SK-N-SH treated with all-trans-retinoic acid at 6 μM for 48 hours (cell line): Measurements from ENCODE around the gene HS3ST3A1.
A peak's percentile ranks its signal among the peaks of the same experiment; 100 is the strongest.

Experiments used
- ATAC-seq: fragments of 200-7000 bp; cut with Tn5 transposase; 3 replicates; pipeline ENCODE4 v1.9.1; 2020; ENCODE audit warnings: mild to moderate bottlenecking, moderate library complexity
- ARNTL ChIP-seq: fragments of 450-650 bp; formaldehyde crosslinking; IDR thresholded peaks from 2 replicates; pipeline ENCODE4 v1.5.0; 2020; ENCODE audit warnings: low read depth, mild to moderate bottlenecking, moderate library complexity, borderline replicate concordance
- BACH2 ChIP-seq: fragments of 250-450 bp; sonication (Bioruptor Pico); IDR thresholded peaks from 2 replicates; pipeline ENCODE4 v1.9.0; 2021; ENCODE audit warnings: mild to moderate bottlenecking, borderline replicate concordance
- CSDC2 ChIP-seq: fragments of 250-450 bp; sonication (Bioruptor Pico); IDR thresholded peaks from 2 replicates; pipeline ENCODE4 v1.5.0; 2020; ENCODE audit warnings: mild to moderate bottlenecking, moderate library complexity
- ESRRG ChIP-seq: fragments of 250-450 bp; sonication (Bioruptor Pico); IDR thresholded peaks from 2 replicates; pipeline ENCODE4 v1.6.1; 2021; ENCODE audit warnings: mild to moderate bottlenecking
- GLIS3 ChIP-seq: fragments of 250-450 bp; sonication (Bioruptor Pico); IDR thresholded peaks from 2 replicates; pipeline ENCODE4 v1.5.0; 2020; ENCODE audit warnings: mild to moderate bottlenecking, moderate library complexity
- ISL1 ChIP-seq: fragments of 250-450 bp; sonication (Bioruptor Pico); IDR thresholded peaks from 2 replicates; pipeline ENCODE4 v2.1.2; 2022; ENCODE audit warnings: mild to moderate bottlenecking, moderate library complexity
- OSR1 ChIP-seq: fragments of 250-450 bp; sonication (Bioruptor Pico); IDR thresholded peaks from 2 replicates; pipeline ENCODE4 v1.8.0; 2022; ENCODE audit warnings: moderate library complexity, mild to moderate bottlenecking, inconsistent platforms
- PPARA ChIP-seq: fragments of 250-450 bp; sonication (Bioruptor Pico); IDR thresholded peaks from 2 replicates; pipeline ENCODE4 v1.5.0; 2020; ENCODE audit warnings: mild to moderate bottlenecking, borderline replicate concordance
- SNAI2 ChIP-seq: fragments of 250-450 bp; sonication (Bioruptor Pico); IDR thresholded peaks from 2 replicates; pipeline ENCODE4 v1.5.0; 2020; ENCODE audit warnings: mild to moderate bottlenecking, moderate library complexity
- TCF4 ChIP-seq: fragments of 250-450 bp; sonication (Bioruptor Pico); IDR thresholded peaks from 2 replicates; pipeline ENCODE4 v1.8.0; 2021; ENCODE audit warnings: mild to moderate bottlenecking, moderate library complexity, borderline replicate concordance
- TOX ChIP-seq: fragments of 250-450 bp; sonication (Bioruptor Pico); IDR thresholded peaks from 2 replicates; pipeline ENCODE4 v1.8.0; 2021; ENCODE audit warnings: mild to moderate bottlenecking, moderate library complexity, borderline replicate concordance
- ZC3H10 ChIP-seq: fragments of 250-450 bp; sonication (Bioruptor Pico); IDR thresholded peaks from 2 replicates; pipeline ENCODE4 v1.5.1; 2021; ENCODE audit warnings: mild to moderate bottlenecking, moderate library complexity
- ZFP3 ChIP-seq: fragments of 250-450 bp; sonication (Bioruptor Pico); IDR thresholded peaks from 2 replicates; pipeline ENCODE4 v1.5.0; 2020; ENCODE audit warnings: mild to moderate bottlenecking, moderate library complexity
- ZFP30 ChIP-seq: fragments of 450-650 bp; formaldehyde crosslinking; IDR thresholded peaks from 2 replicates; pipeline ENCODE4 v1.5.0; 2022; ENCODE audit warnings: mild to moderate bottlenecking, moderate library complexity
- ZNF70 ChIP-seq: fragments of 450-650 bp; formaldehyde crosslinking; IDR thresholded peaks from 2 replicates; pipeline ENCODE4 v1.5.0; 2020; ENCODE audit warnings: mild to moderate bottlenecking, moderate library complexity
- TF ChIP-seq, protein P1 (sequence below): fragments of 250-450 bp; sonication (Bioruptor Pico); IDR thresholded peaks from 2 replicates; pipeline ENCODE4 v1.8.0; 2020; ENCODE audit warnings: mild to moderate bottlenecking, moderate library complexity, borderline replicate concordance
- TF ChIP-seq, protein P2 (sequence below): fragments of 250-450 bp; sonication (Bioruptor Pico); IDR thresholded peaks from 2 replicates; pipeline ENCODE4 v1.5.1; 2021; ENCODE audit warnings: mild to moderate bottlenecking, moderate library complexity
- TF ChIP-seq, protein P3 (sequence below): fragments of 250-450 bp; sonication (Bioruptor Pico); IDR thresholded peaks from 2 replicates; pipeline ENCODE4 v1.8.0; 2021; ENCODE audit warnings: low read depth, mild to moderate bottlenecking, moderate library complexity, borderline replicate concordance
- TF ChIP-seq, protein P4 (sequence below): fragments of 250-450 bp; sonication (Bioruptor Pico); IDR thresholded peaks from 2 replicates; pipeline ENCODE4 v1.5.0; 2020; ENCODE audit warnings: mild to moderate bottlenecking, moderate library complexity
- TF ChIP-seq, protein P5 (sequence below): fragments of 250-450 bp; sonication (Bioruptor Pico); IDR thresholded peaks from 2 replicates; pipeline ENCODE4 v1.5.1; 2020; ENCODE audit warnings: low read depth, mild to moderate bottlenecking, moderate library complexity

HS3ST3A1 gene

DNA sequence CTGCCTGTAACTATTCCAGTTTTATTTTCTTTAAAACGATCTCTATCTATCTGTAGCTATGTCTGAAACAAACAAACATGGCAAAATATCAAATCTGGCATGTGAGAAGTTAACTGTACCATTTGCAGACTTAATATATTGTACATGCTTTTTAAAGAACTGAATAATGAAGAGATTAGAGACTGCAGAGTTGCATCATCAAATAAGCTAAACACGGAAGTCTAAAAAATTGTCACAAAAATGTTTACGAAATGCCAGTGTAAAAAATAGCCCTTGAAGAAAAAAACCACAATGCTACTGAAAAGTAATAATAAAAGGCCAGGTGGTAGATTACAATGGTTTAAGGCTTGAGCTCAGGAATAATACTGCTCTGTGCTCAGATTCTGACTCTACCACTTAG is 43.1 kb downstream of the HS3ST3A1 start:
- ATAC-seq, result no peak
- TF ChIP-seq TCF4 (no peak), ZFP30 (no peak), ZFP3 (CRISPR knock-in tag) (no peak), ZC3H10 (CRISPR knock-in tag) (no peak), TOX (CRISPR knock-in tag) (no peak), PPARA (CRISPR knock-in tag) (no peak)
- TF ChIP-seq, protein P1, sequence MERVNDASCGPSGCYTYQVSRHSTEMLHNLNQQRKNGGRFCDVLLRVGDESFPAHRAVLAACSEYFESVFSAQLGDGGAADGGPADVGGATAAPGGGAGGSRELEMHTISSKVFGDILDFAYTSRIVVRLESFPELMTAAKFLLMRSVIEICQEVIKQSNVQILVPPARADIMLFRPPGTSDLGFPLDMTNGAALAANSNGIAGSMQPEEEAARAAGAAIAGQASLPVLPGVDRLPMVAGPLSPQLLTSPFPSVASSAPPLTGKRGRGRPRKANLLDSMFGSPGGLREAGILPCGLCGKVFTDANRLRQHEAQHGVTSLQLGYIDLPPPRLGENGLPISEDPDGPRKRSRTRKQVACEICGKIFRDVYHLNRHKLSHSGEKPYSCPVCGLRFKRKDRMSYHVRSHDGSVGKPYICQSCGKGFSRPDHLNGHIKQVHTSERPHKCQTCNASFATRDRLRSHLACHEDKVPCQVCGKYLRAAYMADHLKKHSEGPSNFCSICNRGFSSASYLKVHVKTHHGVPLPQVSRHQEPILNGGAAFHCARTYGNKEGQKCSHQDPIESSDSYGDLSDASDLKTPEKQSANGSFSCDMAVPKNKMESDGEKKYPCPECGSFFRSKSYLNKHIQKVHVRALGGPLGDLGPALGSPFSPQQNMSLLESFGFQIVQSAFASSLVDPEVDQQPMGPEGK (CRISPR knock-in tag), result no peak
- TF ChIP-seq, protein P2, sequence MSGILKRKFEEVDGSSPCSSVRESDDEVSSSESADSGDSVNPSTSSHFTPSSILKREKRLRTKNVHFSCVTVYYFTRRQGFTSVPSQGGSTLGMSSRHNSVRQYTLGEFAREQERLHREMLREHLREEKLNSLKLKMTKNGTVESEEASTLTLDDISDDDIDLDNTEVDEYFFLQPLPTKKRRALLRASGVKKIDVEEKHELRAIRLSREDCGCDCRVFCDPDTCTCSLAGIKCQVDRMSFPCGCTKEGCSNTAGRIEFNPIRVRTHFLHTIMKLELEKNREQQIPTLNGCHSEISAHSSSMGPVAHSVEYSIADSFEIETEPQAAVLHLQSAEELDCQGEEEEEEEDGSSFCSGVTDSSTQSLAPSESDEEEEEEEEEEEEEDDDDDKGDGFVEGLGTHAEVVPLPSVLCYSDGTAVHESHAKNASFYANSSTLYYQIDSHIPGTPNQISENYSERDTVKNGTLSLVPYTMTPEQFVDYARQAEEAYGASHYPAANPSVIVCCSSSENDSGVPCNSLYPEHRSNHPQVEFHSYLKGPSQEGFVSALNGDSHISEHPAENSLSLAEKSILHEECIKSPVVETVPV, result no peak
- TF ChIP-seq, protein P3, sequence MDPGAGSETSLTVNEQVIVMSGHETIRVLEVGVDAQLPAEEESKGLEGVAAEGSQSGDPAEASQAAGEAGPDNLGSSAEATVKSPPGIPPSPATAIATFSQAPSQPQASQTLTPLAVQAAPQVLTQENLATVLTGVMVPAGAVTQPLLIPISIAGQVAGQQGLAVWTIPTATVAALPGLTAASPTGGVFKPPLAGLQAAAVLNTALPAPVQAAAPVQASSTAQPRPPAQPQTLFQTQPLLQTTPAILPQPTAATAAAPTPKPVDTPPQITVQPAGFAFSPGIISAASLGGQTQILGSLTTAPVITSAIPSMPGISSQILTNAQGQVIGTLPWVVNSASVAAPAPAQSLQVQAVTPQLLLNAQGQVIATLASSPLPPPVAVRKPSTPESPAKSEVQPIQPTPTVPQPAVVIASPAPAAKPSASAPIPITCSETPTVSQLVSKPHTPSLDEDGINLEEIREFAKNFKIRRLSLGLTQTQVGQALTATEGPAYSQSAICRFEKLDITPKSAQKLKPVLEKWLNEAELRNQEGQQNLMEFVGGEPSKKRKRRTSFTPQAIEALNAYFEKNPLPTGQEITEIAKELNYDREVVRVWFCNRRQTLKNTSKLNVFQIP (CRISPR knock-in tag), result no peak
- TF ChIP-seq, protein P4, sequence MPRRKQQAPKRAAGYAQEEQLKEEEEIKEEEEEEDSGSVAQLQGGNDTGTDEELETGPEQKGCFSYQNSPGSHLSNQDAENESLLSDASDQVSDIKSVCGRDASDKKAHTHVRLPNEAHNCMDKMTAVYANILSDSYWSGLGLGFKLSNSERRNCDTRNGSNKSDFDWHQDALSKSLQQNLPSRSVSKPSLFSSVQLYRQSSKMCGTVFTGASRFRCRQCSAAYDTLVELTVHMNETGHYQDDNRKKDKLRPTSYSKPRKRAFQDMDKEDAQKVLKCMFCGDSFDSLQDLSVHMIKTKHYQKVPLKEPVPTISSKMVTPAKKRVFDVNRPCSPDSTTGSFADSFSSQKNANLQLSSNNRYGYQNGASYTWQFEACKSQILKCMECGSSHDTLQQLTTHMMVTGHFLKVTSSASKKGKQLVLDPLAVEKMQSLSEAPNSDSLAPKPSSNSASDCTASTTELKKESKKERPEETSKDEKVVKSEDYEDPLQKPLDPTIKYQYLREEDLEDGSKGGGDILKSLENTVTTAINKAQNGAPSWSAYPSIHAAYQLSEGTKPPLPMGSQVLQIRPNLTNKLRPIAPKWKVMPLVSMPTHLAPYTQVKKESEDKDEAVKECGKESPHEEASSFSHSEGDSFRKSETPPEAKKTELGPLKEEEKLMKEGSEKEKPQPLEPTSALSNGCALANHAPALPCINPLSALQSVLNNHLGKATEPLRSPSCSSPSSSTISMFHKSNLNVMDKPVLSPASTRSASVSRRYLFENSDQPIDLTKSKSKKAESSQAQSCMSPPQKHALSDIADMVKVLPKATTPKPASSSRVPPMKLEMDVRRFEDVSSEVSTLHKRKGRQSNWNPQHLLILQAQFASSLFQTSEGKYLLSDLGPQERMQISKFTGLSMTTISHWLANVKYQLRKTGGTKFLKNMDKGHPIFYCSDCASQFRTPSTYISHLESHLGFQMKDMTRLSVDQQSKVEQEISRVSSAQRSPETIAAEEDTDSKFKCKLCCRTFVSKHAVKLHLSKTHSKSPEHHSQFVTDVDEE (CRISPR knock-in tag), result no peak
- TF ChIP-seq, protein P5, sequence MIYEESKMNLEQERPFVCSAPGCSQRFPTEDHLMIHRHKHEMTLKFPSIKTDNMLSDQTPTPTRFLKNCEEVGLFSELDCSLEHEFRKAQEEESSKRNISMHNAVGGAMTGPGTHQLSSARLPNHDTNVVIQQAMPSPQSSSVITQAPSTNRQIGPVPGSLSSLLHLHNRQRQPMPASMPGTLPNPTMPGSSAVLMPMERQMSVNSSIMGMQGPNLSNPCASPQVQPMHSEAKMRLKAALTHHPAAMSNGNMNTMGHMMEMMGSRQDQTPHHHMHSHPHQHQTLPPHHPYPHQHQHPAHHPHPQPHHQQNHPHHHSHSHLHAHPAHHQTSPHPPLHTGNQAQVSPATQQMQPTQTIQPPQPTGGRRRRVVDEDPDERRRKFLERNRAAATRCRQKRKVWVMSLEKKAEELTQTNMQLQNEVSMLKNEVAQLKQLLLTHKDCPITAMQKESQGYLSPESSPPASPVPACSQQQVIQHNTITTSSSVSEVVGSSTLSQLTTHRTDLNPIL (CRISPR knock-in tag), result no peak

DNA sequence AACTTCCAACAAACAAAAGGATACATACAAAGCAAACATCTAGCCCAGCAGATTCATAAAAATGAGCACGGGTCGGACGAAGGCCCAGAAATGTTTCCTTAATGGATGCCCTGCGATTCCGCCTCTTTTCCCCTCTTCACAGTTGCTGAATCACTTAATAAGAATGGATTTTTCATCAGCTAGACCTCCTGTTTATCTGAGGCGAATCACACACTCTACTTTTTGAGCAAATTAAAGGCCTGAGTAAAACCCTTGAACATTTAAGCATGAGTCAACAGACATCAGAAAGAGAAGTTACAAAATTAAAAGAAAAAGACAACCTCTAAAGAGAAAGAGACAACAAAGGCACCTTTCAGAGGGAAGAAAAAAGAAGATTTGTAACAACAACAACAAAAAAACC is 44.7 kb downstream of the HS3ST3A1 start:
- no peak for TF ChIP-seq ZNF70 (CRISPR knock-in tag)
- 0 out of 2 replicates have a peak, but pooled peaks have one; percentile 9 for TF ChIP-seq ISL1 (CRISPR knock-in tag)
- ATAC-seq, result peak; percentile 35

DNA sequence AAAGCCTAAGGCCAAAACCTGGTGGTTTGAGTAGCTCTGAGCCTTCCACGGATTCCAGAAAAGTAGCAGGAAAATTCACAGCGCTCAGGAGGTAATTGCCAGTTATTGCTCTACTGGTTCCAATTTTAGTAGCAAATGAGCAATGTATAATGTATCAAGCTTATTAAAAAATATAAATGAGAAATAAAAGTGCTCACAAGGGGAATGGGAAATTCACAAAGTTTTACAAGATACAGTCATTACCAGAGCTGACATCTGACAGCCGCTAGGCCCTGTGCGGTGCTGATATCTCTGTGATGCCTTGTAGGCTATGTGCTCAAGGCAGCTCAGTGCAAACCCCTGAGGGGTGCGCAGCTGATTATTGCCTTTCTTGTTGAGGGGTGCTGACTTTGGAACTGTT is 47.5 kb downstream of the HS3ST3A1 start:
- TF ChIP-seq GLIS3 (no peak), ZC3H10 (CRISPR knock-in tag) (no peak), BACH2 (no peak), ZFP30 (no peak), ARNTL (CRISPR knock-in tag) (no peak), TCF4 (no peak)
- TF ChIP-seq, protein P3 (CRISPR knock-in tag), result no peak
- no peak for ATAC-seq

DNA sequence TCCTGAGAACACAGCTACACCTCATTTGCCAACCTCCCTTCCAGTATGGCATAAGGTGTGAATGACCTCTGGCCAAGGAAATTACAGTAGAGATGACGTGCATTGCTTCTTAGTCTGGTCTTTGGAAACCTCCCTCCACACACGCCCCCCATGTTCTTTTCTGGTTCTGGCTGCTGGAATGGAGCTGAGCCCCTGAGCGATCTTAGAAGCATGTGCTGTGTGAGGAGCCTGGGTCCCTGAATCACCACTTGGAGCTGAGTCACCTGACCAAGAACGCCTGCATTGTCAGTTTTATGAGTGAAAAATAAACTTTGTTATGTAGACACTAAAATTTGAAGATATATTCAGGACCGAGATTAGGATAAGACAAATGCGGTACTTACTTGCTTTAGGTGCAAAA is 51.4 kb downstream of the HS3ST3A1 start:
- no peak for ATAC-seq
- TF ChIP-seq ISL1 (CRISPR knock-in tag), result no peak
- no peak for TF ChIP-seq OSR1 (CRISPR knock-in tag)
- TF ChIP-seq GLIS3, result no peak
- TF ChIP-seq BACH2, result no peak
- TF ChIP-seq, protein P3 (CRISPR knock-in tag), result no peak
- no peak for TF ChIP-seq ZC3H10 (CRISPR knock-in tag)
- TF ChIP-seq TOX (CRISPR knock-in tag), result no peak
- TF ChIP-seq TCF4, result no peak
- TF ChIP-seq ESRRG (CRISPR knock-in tag), result no peak
- no peak for TF ChIP-seq ZFP3 (CRISPR knock-in tag)
- TF ChIP-seq PPARA (CRISPR knock-in tag), result no peak
- no peak for TF ChIP-seq CSDC2 (CRISPR knock-in tag)
- TF ChIP-seq SNAI2, result no peak
- TF ChIP-seq, protein P4 (CRISPR knock-in tag), result no peak
